ENCODE results near the gene HLCS.
A peak's percentile ranks its signal among the peaks of the same experiment; 100 is the strongest.

Gene HLCS

GRCh38 chr21:36709868-36710728 lies 256.4 kb downstream of the HLCS start:
- Histone ChIP-seq H3K36me3 (ENCODE audit: control insufficient read depth, insufficient read depth, low read length) (no peaks in the 10 kb centered on the region), H3K4me3 (ENCODE audit: low read depth, low read length) (peak overlapping the region; percentile 30), H3K9ac (ENCODE audit: low read depth, low read length) (no peak overlapping the region), H3K27me3 (ENCODE audit: control insufficient read depth, insufficient read depth, low read length) (peaks cover 100% of the 10 kb centered on the region), H3K4me1 (ENCODE audit: control insufficient read depth, insufficient read depth, low read length) (peaks cover 5% of the 10 kb centered on the region), H3K9me3 (ENCODE audit: control insufficient read depth, insufficient read depth, low read length) (no peaks in the 10 kb centered on the region)

- no peak overlapping the region for H3K9ac ChIP-seq (ENCODE audit: low read depth, low read length)
- H3K4me3 ChIP-seq (ENCODE audit: low read depth, low read length) = peak overlapping the region; percentile 15
- H3K27me3 ChIP-seq (ENCODE audit: control insufficient read depth, insufficient read depth, low read length) = peaks cover 100% of the 10 kb centered on the region
- H3K9me3 ChIP-seq (ENCODE audit: control insufficient read depth, insufficient read depth, low read length) = no peaks in the 10 kb centered on the region
- H3K4me1 ChIP-seq (ENCODE audit: control insufficient read depth, insufficient read depth, low read length) = peaks cover 5% of the 10 kb centered on the region
- no peaks in the 10 kb centered on the region for H3K36me3 ChIP-seq (ENCODE audit: control insufficient read depth, insufficient read depth, low read length)
These were observed 257.2 kb downstream of the HLCS start for GRCh38 chr21:36709030-36709867.

GRCh38 chr21:36708286-36709029 lies 258.0 kb downstream of the HLCS start:
- Histone ChIP-seq H3K4me1 (ENCODE audit: control insufficient read depth, insufficient read depth, low read length) (peaks cover 5% of the 10 kb centered on the region), H3K4me3 (ENCODE audit: low read depth, low read length) (peak overlapping the region; percentile 15), H3K27me3 (ENCODE audit: control insufficient read depth, insufficient read depth, low read length) (peaks cover 100% of the 10 kb centered on the region)

GRCh38 chr21:36707763-36708285 lies 258.6 kb downstream of the HLCS start:
- Histone ChIP-seq H3K9ac (ENCODE audit: low read depth, low read length) (no peak overlapping the region), H3K36me3 (ENCODE audit: control insufficient read depth, insufficient read depth, low read length) (no peaks in the 10 kb centered on the region), H3K4me3 (ENCODE audit: low read depth, low read length) (peak overlapping the region; percentile 15), H3K27me3 (ENCODE audit: control insufficient read depth, insufficient read depth, low read length) (peaks cover 100% of the 10 kb centered on the region), H3K4me1 (ENCODE audit: control insufficient read depth, insufficient read depth, low read length) (peaks cover 5% of the 10 kb centered on the region), H3K9me3 (ENCODE audit: control insufficient read depth, insufficient read depth, low read length) (no peaks in the 10 kb centered on the region)

More at GRCh38 chr21:36708286-36709029, 258.0 kb downstream of the HLCS start:
- H3K9ac ChIP-seq (ENCODE audit: low read depth, low read length) = peak overlapping the region; percentile 37
- H3K9me3 ChIP-seq (ENCODE audit: control insufficient read depth, insufficient read depth, low read length) = no peaks in the 10 kb centered on the region
- no peaks in the 10 kb centered on the region for H3K36me3 ChIP-seq (ENCODE audit: control insufficient read depth, insufficient read depth, low read length)

- Histone ChIP-seq H3K9me3 (ENCODE audit: control insufficient read depth, insufficient read depth, low read length) (no peaks in the 10 kb centered on the region), H3K36me3 (ENCODE audit: control insufficient read depth, insufficient read depth, low read length) (no peaks in the 10 kb centered on the region), H3K9ac (ENCODE audit: low read depth, low read length) (no peak overlapping the region), H3K4me1 (ENCODE audit: control insufficient read depth, insufficient read depth, low read length) (peaks cover 5% of the 10 kb centered on the region), H3K4me3 (ENCODE audit: low read depth, low read length) (peak overlapping the region; percentile 6), H3K27me3 (ENCODE audit: control insufficient read depth, insufficient read depth, low read length) (peaks cover 100% of the 10 kb centered on the region)
These were observed 259.3 kb downstream of the HLCS start for GRCh38 chr21:36706951-36707762.

GRCh38 chr21:36706482-36706852 lies 260.0 kb downstream of the HLCS start:
- Histone ChIP-seq H3K9me3 (ENCODE audit: control insufficient read depth, insufficient read depth, low read length) (no peaks in the 10 kb centered on the region), H3K36me3 (ENCODE audit: control insufficient read depth, insufficient read depth, low read length) (no peaks in the 10 kb centered on the region), H3K9ac (ENCODE audit: low read depth, low read length) (no peak overlapping the region), H3K4me3 (ENCODE audit: low read depth, low read length) (no peak overlapping the region), H3K27me3 (ENCODE audit: control insufficient read depth, insufficient read depth, low read length) (peaks cover 100% of the 10 kb centered on the region), H3K4me1 (ENCODE audit: control insufficient read depth, insufficient read depth, low read length) (peaks cover 5% of the 10 kb centered on the region)

GRCh38 chr21:36705679-36706481 lies 260.6 kb downstream of the HLCS start:
- Histone ChIP-seq H3K9me3 (ENCODE audit: control insufficient read depth, insufficient read depth, low read length) (no peaks in the 10 kb centered on the region), H3K4me3 (ENCODE audit: low read depth, low read length) (peak overlapping the region; percentile 37), H3K4me1 (ENCODE audit: control insufficient read depth, insufficient read depth, low read length) (peaks cover 5% of the 10 kb centered on the region), H3K27me3 (ENCODE audit: control insufficient read depth, insufficient read depth, low read length) (peaks cover 100% of the 10 kb centered on the region), H3K9ac (ENCODE audit: low read depth, low read length) (no peak overlapping the region), H3K36me3 (ENCODE audit: control insufficient read depth, insufficient read depth, low read length) (no peaks in the 10 kb centered on the region)

GRCh38 chr21:36704958-36705678 lies 261.4 kb downstream of the HLCS start:
- Histone ChIP-seq H3K4me3 (ENCODE audit: low read depth, low read length) (peak overlapping the region; percentile 37), H3K36me3 (ENCODE audit: control insufficient read depth, insufficient read depth, low read length) (no peaks in the 10 kb centered on the region)

GRCh38 chr21:36704281-36704957 lies 262.1 kb downstream of the HLCS start:
- Histone ChIP-seq H3K4me3 (ENCODE audit: low read depth, low read length) (peak overlapping the region; percentile 37), H3K4me1 (ENCODE audit: control insufficient read depth, insufficient read depth, low read length) (peaks cover 5% of the 10 kb centered on the region), H3K9me3 (ENCODE audit: control insufficient read depth, insufficient read depth, low read length) (no peaks in the 10 kb centered on the region), H3K27me3 (ENCODE audit: control insufficient read depth, insufficient read depth, low read length) (peaks cover 100% of the 10 kb centered on the region), H3K36me3 (ENCODE audit: control insufficient read depth, insufficient read depth, low read length) (no peaks in the 10 kb centered on the region), H3K9ac (ENCODE audit: low read depth, low read length) (no peak overlapping the region)

More at GRCh38 chr21:36704958-36705678, 261.4 kb downstream of the HLCS start:
- Histone ChIP-seq H3K9me3 (ENCODE audit: control insufficient read depth, insufficient read depth, low read length) (no peaks in the 10 kb centered on the region), H3K9ac (ENCODE audit: low read depth, low read length) (no peak overlapping the region), H3K4me1 (ENCODE audit: control insufficient read depth, insufficient read depth, low read length) (peaks cover 5% of the 10 kb centered on the region), H3K27me3 (ENCODE audit: control insufficient read depth, insufficient read depth, low read length) (peaks cover 100% of the 10 kb centered on the region)

Measured in iPS-15b (cell line).